Measurements from ENCODE around the gene ELAVL3. TPM values are rescaled to one million over a fixed set of nuclear protein-coding genes. Genes with fewer than 3 reads are reported as not detected.

The ELAVL3 gene
- total RNA-seq, 1 experiment from 2014 or later, result 1.4 TPM

- no peak for ATAC-seq
- no peak for DNase-seq (ENCODE audit: low spot score)
- H3K27ac Mint-ChIP-seq, result no peak overlapping the region
- H3K4me1 Mint-ChIP-seq, result no peaks in the 10 kb centered on the region
- H3K9me3 Mint-ChIP-seq, result no peaks in the 10 kb centered on the region
- ChIA-PET POLR2A (interaction anchor here (0.6 kb wide), 1 partner anchor 1266 kb away, joined by 3 read pairs; no protein-coding TSS in a partner anchor), CTCF (interaction anchor here (0.7 to 1.9 kb wide), 2 partner anchors 12 kb away, joined by 3 to 6 read pairs; no protein-coding TSS in a partner anchor)
- H3K27me3 Mint-ChIP-seq (ENCODE audit: low read depth), result no peaks in the 10 kb centered on the region
- no peak for TF ChIP-seq NR3C1 (CRISPR knock-in tag; conservative IDR thresholded peaks at IDR 0.05; ENCODE audit: low read depth)
- TF ChIP-seq, protein P1, sequence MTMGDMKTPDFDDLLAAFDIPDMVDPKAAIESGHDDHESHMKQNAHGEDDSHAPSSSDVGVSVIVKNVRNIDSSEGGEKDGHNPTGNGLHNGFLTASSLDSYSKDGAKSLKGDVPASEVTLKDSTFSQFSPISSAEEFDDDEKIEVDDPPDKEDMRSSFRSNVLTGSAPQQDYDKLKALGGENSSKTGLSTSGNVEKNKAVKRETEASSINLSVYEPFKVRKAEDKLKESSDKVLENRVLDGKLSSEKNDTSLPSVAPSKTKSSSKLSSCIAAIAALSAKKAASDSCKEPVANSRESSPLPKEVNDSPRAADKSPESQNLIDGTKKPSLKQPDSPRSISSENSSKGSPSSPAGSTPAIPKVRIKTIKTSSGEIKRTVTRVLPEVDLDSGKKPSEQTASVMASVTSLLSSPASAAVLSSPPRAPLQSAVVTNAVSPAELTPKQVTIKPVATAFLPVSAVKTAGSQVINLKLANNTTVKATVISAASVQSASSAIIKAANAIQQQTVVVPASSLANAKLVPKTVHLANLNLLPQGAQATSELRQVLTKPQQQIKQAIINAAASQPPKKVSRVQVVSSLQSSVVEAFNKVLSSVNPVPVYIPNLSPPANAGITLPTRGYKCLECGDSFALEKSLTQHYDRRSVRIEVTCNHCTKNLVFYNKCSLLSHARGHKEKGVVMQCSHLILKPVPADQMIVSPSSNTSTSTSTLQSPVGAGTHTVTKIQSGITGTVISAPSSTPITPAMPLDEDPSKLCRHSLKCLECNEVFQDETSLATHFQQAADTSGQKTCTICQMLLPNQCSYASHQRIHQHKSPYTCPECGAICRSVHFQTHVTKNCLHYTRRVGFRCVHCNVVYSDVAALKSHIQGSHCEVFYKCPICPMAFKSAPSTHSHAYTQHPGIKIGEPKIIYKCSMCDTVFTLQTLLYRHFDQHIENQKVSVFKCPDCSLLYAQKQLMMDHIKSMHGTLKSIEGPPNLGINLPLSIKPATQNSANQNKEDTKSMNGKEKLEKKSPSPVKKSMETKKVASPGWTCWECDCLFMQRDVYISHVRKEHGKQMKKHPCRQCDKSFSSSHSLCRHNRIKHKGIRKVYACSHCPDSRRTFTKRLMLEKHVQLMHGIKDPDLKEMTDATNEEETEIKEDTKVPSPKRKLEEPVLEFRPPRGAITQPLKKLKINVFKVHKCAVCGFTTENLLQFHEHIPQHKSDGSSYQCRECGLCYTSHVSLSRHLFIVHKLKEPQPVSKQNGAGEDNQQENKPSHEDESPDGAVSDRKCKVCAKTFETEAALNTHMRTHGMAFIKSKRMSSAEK (CRISPR knock-in tag; IDR thresholded peaks at IDR 0.05; ENCODE audit: borderline replicate concordance), result no peak
- TF ChIP-seq, protein P2, sequence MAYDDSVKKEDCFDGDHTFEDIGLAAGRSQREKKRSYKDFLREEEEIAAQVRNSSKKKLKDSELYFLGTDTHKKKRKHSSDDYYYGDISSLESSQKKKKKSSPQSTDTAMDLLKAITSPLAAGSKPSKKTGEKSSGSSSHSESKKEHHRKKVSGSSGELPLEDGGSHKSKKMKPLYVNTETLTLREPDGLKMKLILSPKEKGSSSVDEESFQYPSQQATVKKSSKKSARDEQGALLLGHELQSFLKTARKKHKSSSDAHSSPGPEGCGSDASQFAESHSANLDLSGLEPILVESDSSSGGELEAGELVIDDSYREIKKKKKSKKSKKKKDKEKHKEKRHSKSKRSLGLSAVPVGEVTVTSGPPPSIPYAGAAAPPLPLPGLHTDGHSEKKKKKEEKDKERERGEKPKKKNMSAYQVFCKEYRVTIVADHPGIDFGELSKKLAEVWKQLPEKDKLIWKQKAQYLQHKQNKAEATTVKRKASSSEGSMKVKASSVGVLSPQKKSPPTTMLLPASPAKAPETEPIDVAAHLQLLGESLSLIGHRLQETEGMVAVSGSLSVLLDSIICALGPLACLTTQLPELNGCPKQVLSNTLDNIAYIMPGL (CRISPR knock-in tag; IDR thresholded peaks at IDR 0.05), result no peak
- TF ChIP-seq ZNF232 (CRISPR knock-in tag; IDR thresholded peaks at IDR 0.05), result no peak
- no peak for TF ChIP-seq FOXK1 (CRISPR knock-in tag; IDR thresholded peaks at IDR 0.05)
- no peak for TF ChIP-seq ZNF317 (CRISPR knock-in tag; IDR thresholded peaks at IDR 0.05; ENCODE audit: borderline replicate concordance, low read depth)
- TF ChIP-seq PREB (CRISPR knock-in tag; IDR thresholded peaks at IDR 0.05; ENCODE audit: borderline replicate concordance), result no peak
- TF ChIP-seq, protein P3, sequence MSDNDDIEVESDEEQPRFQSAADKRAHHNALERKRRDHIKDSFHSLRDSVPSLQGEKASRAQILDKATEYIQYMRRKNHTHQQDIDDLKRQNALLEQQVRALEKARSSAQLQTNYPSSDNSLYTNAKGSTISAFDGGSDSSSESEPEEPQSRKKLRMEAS (CRISPR knock-in tag; IDR thresholded peaks at IDR 0.05), result no peak
- TF ChIP-seq, protein P4, sequence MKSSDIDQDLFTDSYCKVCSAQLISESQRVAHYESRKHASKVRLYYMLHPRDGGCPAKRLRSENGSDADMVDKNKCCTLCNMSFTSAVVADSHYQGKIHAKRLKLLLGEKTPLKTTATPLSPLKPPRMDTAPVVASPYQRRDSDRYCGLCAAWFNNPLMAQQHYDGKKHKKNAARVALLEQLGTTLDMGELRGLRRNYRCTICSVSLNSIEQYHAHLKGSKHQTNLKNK (CRISPR knock-in tag; IDR thresholded peaks at IDR 0.05), result no peak
- TF ChIP-seq CDX4 (CRISPR knock-in tag; IDR thresholded peaks at IDR 0.05; ENCODE audit: borderline replicate concordance), result no peak
- no peak for TF ChIP-seq SMAD4 (CRISPR knock-in tag; IDR thresholded peaks at IDR 0.05)
- no peak for TF ChIP-seq MXD4 (CRISPR knock-in tag; IDR thresholded peaks at IDR 0.05; ENCODE audit: borderline replicate concordance)
- TF ChIP-seq MLX (CRISPR knock-in tag; IDR thresholded peaks at IDR 0.05), result no peak
- TF ChIP-seq E2F4 (CRISPR knock-in tag; IDR thresholded peaks at IDR 0.05; ENCODE audit: borderline replicate concordance, low read depth), result no peak
- no peak for TF ChIP-seq ZNF219 (CRISPR knock-in tag; IDR thresholded peaks at IDR 0.05; ENCODE audit: borderline replicate concordance)
- TF ChIP-seq TCF7 (CRISPR knock-in tag; IDR thresholded peaks at IDR 0.05; ENCODE audit: low read depth), result no peak
- H3K36me3 Mint-ChIP-seq, result peaks cover 11% of the 10 kb centered on the region
- H3K4me3 Mint-ChIP-seq, result no peak overlapping the region
Measured at GRCh38 chr19:11494634-11495285, 13.9 kb upstream of the ELAVL3 start.

All from WTC11 (cell line).